ENCODE measurements around the gene TMEM167B. TPM values are rescaled to one million over a fixed set of nuclear protein-coding genes. Genes with fewer than 3 reads are reported as not detected.
"Not testable (repeated sequence)": the region's sequence is repeated elsewhere in the genome, so short reads cannot be mapped to it uniquely, and the experiment has no call there.

The TMEM167B gene
- total RNA-seq, 1 experiment from 2014 or later, result 21.8 TPM

- Mint-ChIP-seq H3K27me3 (ENCODE audit: insufficient read depth, unreplicated experiment) (no peaks in the 10 kb centered on the region), H3K4me3 (ENCODE audit: unreplicated experiment) (no peak overlapping the region), H3K27ac (ENCODE audit: unreplicated experiment) (no peak overlapping the region), H3K36me3 (ENCODE audit: insufficient read depth, unreplicated experiment) (no peaks in the 10 kb centered on the region), H3K4me1 (ENCODE audit: low read depth, unreplicated experiment) (peaks cover 8% of the 10 kb centered on the region), H3K9me3 (ENCODE audit: unreplicated experiment) (no peaks in the 10 kb centered on the region)
- Histone ChIP-seq H3K9me3 (no peaks in the 10 kb centered on the region), H3K27me3 (replicated peaks; ENCODE audit: control insufficient read depth, insufficient read depth, low read length) (no peaks in the 10 kb centered on the region), H3K4me3 (ENCODE audit: low read depth, low read length) (no peak overlapping the region), H3K36me3 (ENCODE audit: control insufficient read depth, insufficient read depth, low read length) (no peaks in the 10 kb centered on the region), H3K4me1 (peaks cover 29% of the 10 kb centered on the region)
- intact Hi-C loops (cut with micrococcal nuclease; ENCODE audit: unreplicated experiment), result no loop called here
- no peak for TF ChIP-seq CTCF (IDR thresholded peaks at IDR 0.05; ENCODE audit: insufficient read depth in 1 of 2, low read depth in 1 of 2, low read length in 1 of 2, severe bottlenecking in 1 of 2, unreplicated experiment in 1 of 2)
- no TSS peak for BruUV-seq (replicated peaks)
- POLR2A ChIA-PET, result no interaction called here
- no peak for DNase-seq
- CTCF ChIA-PET, result no interaction called here
Observed at GRCh38 chr1:109140392-109140791, 49.8 kb downstream of the TMEM167B start.

GRCh38 chr1:109142260-109142659 is 51.7 kb downstream of the TMEM167B start:
- BruUV-seq (replicated peaks), result no TSS peak
- POLR2A ChIA-PET, result no interaction called here
- H3K9me3 ChIP-seq, result no peaks in the 10 kb centered on the region
- Mint-ChIP-seq H3K27me3 (ENCODE audit: insufficient read depth, unreplicated experiment) (no peaks in the 10 kb centered on the region), H3K4me1 (ENCODE audit: low read depth, unreplicated experiment) (peaks cover 8% of the 10 kb centered on the region), H3K4me3 (ENCODE audit: unreplicated experiment) (no peak overlapping the region), H3K27ac (ENCODE audit: unreplicated experiment) (no peak overlapping the region), H3K9me3 (ENCODE audit: unreplicated experiment) (no peaks in the 10 kb centered on the region), H3K36me3 (ENCODE audit: insufficient read depth, unreplicated experiment) (no peaks in the 10 kb centered on the region)
- H3K27me3 ChIP-seq (replicated peaks; ENCODE audit: control insufficient read depth, insufficient read depth, low read length), result no peaks in the 10 kb centered on the region
- CTCF ChIA-PET, result no interaction called here
- H3K4me1 ChIP-seq, result peaks cover 15% of the 10 kb centered on the region
- no peaks in the 10 kb centered on the region for H3K36me3 ChIP-seq (ENCODE audit: control insufficient read depth, insufficient read depth, low read length)
- intact Hi-C loops (cut with micrococcal nuclease; ENCODE audit: unreplicated experiment), result no loop called here
- H3K4me3 ChIP-seq (ENCODE audit: low read depth, low read length), result no peak overlapping the region
- TF ChIP-seq CTCF (IDR thresholded peaks at IDR 0.05; ENCODE audit: insufficient read depth in 1 of 2, low read depth in 1 of 2, low read length in 1 of 2, severe bottlenecking in 1 of 2, unreplicated experiment in 1 of 2), result no peak
- no peak for DNase-seq

- BruUV-seq (replicated peaks); H3K27me3 ChIP-seq (replicated peaks; ENCODE audit: control insufficient read depth, insufficient read depth, low read length); H3K9me3 ChIP-seq; POLR2A ChIA-PET; intact Hi-C loops (cut with micrococcal nuclease; ENCODE audit: unreplicated experiment); H3K36me3 ChIP-seq (ENCODE audit: control insufficient read depth, insufficient read depth, low read length); H3K27me3 Mint-ChIP-seq (ENCODE audit: insufficient read depth, unreplicated experiment); H3K4me1 Mint-ChIP-seq (ENCODE audit: low read depth, unreplicated experiment); H3K4me3 Mint-ChIP-seq (ENCODE audit: unreplicated experiment); H3K27ac Mint-ChIP-seq (ENCODE audit: unreplicated experiment); H3K36me3 Mint-ChIP-seq (ENCODE audit: insufficient read depth, unreplicated experiment); H3K9me3 Mint-ChIP-seq (ENCODE audit: unreplicated experiment); CTCF ChIA-PET; H3K4me3 ChIP-seq (ENCODE audit: low read depth, low read length); DNase-seq: not testable (repeated sequence)
- peaks cover 12% of the 10 kb centered on the region for H3K4me1 ChIP-seq
Observed at GRCh38 chr1:109142725-109143124, 52.2 kb downstream of the TMEM167B start.

Other genes with a start within 250 kb of the TMEM167B start
- gene AKNAD1, start 233.7 kb upstream of the TMEM167B start, total RNA-seq (2022), result not detected in 2 replicates
- gene GPSM2, start 213.8 kb upstream of the TMEM167B start, total RNA-seq (2022), result 20.4 and 20.5 TPM in 2 replicates
- gene CLCC1, start 127.3 kb upstream of the TMEM167B start, total RNA-seq (2022), result 20.1 and 23.1 TPM in 2 replicates
- gene WDR47, start 48.7 kb upstream of the TMEM167B start, total RNA-seq (2022), result 3.6 and 3.7 TPM in 2 replicates
- 21.9 and 25.1 TPM in 2 replicates for gene TAF13, start 14.8 kb upstream of the TMEM167B start, total RNA-seq (2022)
- gene ELAPOR1, start 23.4 kb downstream of the TMEM167B start, total RNA-seq (2022), result 0.75 and 1.6 TPM in 2 replicates
- 189 and 225 TPM in 2 replicates for gene SARS1, start 123.2 kb downstream of the TMEM167B start, total RNA-seq (2022)
- 7.0 and 8.3 TPM in 2 replicates for gene CELSR2, start 158.8 kb downstream of the TMEM167B start, total RNA-seq (2022)
- 23.9 and 24.9 TPM in 2 replicates for gene PSRC1, start 192.4 kb downstream of the TMEM167B start, total RNA-seq (2022)
- not detected in 2 replicates for gene MYBPHL, start 216.2 kb downstream of the TMEM167B start, total RNA-seq (2022)